ENCODE data around the gene ZNF33A. TPM values are rescaled to one million over a fixed set of nuclear protein-coding genes. Genes with fewer than 3 reads are reported as not detected.
A peak's percentile ranks its signal among the peaks of the same experiment; 100 is the strongest.

ZNF33A gene
- total and polyA plus RNA-seq, 11 donors: 8.9 to 29.7 (median 18.3) TPM

- Histone ChIP-seq H3K9me3 (peaks cover 0 to 9% (median 0%) of the 10 kb centered on the region in 12 donors), H3K27me3 (no peaks in the 10 kb centered on the region), H3K36me3 (peaks cover 0 to 8% (median 7%) of the 10 kb centered on the region in 9 donors), H3K27ac (peak overlapping the region; percentile 94 to 100 (median 98)), H3K4me3 (peak overlapping the region; percentile 79 to 99 (median 90)), H3K4me1 (peaks cover 0 to 17% (median 11%) of the 10 kb centered on the region in 12 donors)
- intact Hi-C loops (cut with DNase I): loop anchor here in 6 of 10 donors (5.0 to 10.0 kb wide), 6 partner anchors 117 to 389 kb away; partner anchors contain the start of genes ZNF37A (in 5 of the 6) and ZNF248 (in 3 of the 6)
- ATAC-seq (no peak), DNase-seq (no peak)
- TF ChIP-seq POLR2A (IDR thresholded peaks at IDR 0.05) (no peak), CTCF (IDR thresholded peaks at IDR 0.05) (no peak)
- 23 to 34% (median 26%) methylated on average over 5 of the region's 5 CpGs for WGBS, 4 donors
These were observed 35.0 kb upstream of the ZNF33A start for GRCh38 chr10:37975401-37975991.

GRCh38 chr10:37976091-37976879 is 34.2 kb upstream of the ZNF33A start, which contains the start of gene ZNF25:
Gene ZNF25 (minus strand): TSS chr10:37976647. CDS start chr10:37971722, 4,925 bp downstream.
- TF ChIP-seq CTCF (IDR thresholded peaks at IDR 0.05) (peak; percentile 79 to 94 (median 86)), POLR2A (IDR thresholded peaks at IDR 0.05) (peak in 1 of 2 donors; percentile 86)
- Histone ChIP-seq H3K9me3 (peaks cover 0 to 9% (median 0%) of the 10 kb centered on the region in 12 donors), H3K27ac (peak within 1 kb of the TSS; percentile 94 to 100 (median 98)), H3K4me3 (peak within 1 kb of the TSS; percentile 79 to 99 (median 90)), H3K27me3 (no peaks in the 10 kb centered on the region), H3K4me1 (peaks cover 0 to 17% (median 11%) of the 10 kb centered on the region in 12 donors), H3K36me3 (peaks cover 0 to under 1% (median 0%) of the 10 kb centered on the region in 9 donors)
- DNase-seq (peak; percentile 98 to 99 (median 99)), ATAC-seq (peak; percentile 98 to 99 (median 99))
- intact Hi-C loops (cut with DNase I): loop anchor here in 9 of 10 donors (1.0 to 10.0 kb wide), 12 partner anchors 34 to 389 kb away; partner anchors contain the start of genes ZNF37A (in 8 of the 9), ZNF33A (in 6 of the 9) and ZNF248 (in 5 of the 9)
- 0% methylated on average over 35 to 66 of the region's 66 CpGs for WGBS, 4 donors

- Histone ChIP-seq H3K27ac (peak overlapping the region in 9 of 12 donors; percentile 94 to 100 (median 99)), H3K4me3 (peak overlapping the region; percentile 79 to 99 (median 90)), H3K4me1 (peaks cover 0 to 17% (median 11%) of the 10 kb centered on the region in 12 donors), H3K36me3 (no peaks in the 10 kb centered on the region), H3K9me3 (peaks cover 0 to 9% (median 0%) of the 10 kb centered on the region in 12 donors), H3K27me3 (no peaks in the 10 kb centered on the region)
- 9 to 24% (median 20%) methylated on average over 9 of the region's 9 CpGs for WGBS, 4 donors
- intact Hi-C loops (cut with DNase I): loop anchor here in 9 of 10 donors (1.0 to 10.0 kb wide), 12 partner anchors 33 to 388 kb away; partner anchors contain the start of genes ZNF37A (in 8 of the 9), ZNF33A (in 6 of the 9) and ZNF248 (in 5 of the 9)
- ATAC-seq (no peak), DNase-seq (no peak)
- no peak for TF ChIP-seq POLR2A (IDR thresholded peaks at IDR 0.05)
- no peak for TF ChIP-seq CTCF (IDR thresholded peaks at IDR 0.05)
These were observed 33.6 kb upstream of the ZNF33A start for GRCh38 chr10:37976880-37977203.

- TF ChIP-seq POLR2A (IDR thresholded peaks at IDR 0.05) (no peak), CTCF (IDR thresholded peaks at IDR 0.05) (no peak)
- no peak overlapping the region for H3K27ac ChIP-seq
- no peaks in the 10 kb centered on the region for H3K36me3 ChIP-seq
- no peaks in the 10 kb centered on the region for H3K9me3 ChIP-seq
- intact Hi-C loops (cut with DNase I): no loop called here
- no peak overlapping the region for H3K4me3 ChIP-seq
- DNase-seq (no peak), ATAC-seq (no peak)
- H3K27me3 ChIP-seq: no peaks in the 10 kb centered on the region
- H3K4me1 ChIP-seq: no peaks in the 10 kb centered on the region
- WGBS, 4 donors: 77 to 87% (median 79%) methylated on average over 2 of the region's 2 CpGs
These were observed 18.8 kb upstream of the ZNF33A start for GRCh38 chr10:37991655-37992054.

Measured in heart left ventricle (tissue), 16 donors.